Transverse colon (tissue), 4 donors: Measurements from ENCODE around the gene CYP3A7. TPM values are rescaled to one million over a fixed set of nuclear protein-coding genes. Genes with fewer than 3 reads are reported as not detected.
A peak's percentile ranks its signal among the peaks of the same experiment; 100 is the strongest.
"Not testable (repeated sequence)": the region's sequence is repeated elsewhere in the genome, so short reads cannot be mapped to it uniquely, and the experiment has no call there.

ENCODE experiments used
- DNase-seq: peaks from one replicate; pipeline ENCODE4 v3.0.0-alpha.2; 2019
- H3K27ac ChIP-seq, 4 donors: fragments of 200-600 bp; sonication (generic); 2 replicates each; pipeline ENCODE4 v1.5.1; 2016 to 2018; ENCODE audit warnings: inconsistent platforms in 4 of 4
- H3K27me3 ChIP-seq: fragments of 200-600 bp; sonication (generic); 2 replicates; pipeline ENCODE4 v1.5.1; 2017; ENCODE audit warnings: inconsistent platforms
- H3K36me3 ChIP-seq, 4 donors: fragments of 200-600 bp; sonication (generic); 2 replicates each; pipeline ENCODE4 v1.5.1; 2017 to 2019; ENCODE audit warnings: inconsistent platforms in 4 of 4
- H3K4me1 ChIP-seq, 4 donors: fragments of 200-600 bp; sonication (generic); 2 replicates each; pipeline ENCODE4 v1.5.1; 2017 to 2020; ENCODE audit warnings: inconsistent platforms in 4 of 4
- H3K4me3 ChIP-seq, 4 donors: fragments of 200-600 bp; sonication (generic); 1 replicate in 1 of 4; 2 replicates in 3 of 4; pipeline versions ENCODE4 v1.5.1 to v1.6.1; 2017 to 2019; ENCODE audit warnings: inconsistent platforms in 4 of 4
- H3K9me3 ChIP-seq, 2 donors: fragments of 200-600 bp; sonication (generic); 2 replicates each; pipeline ENCODE4 v1.5.1; 2017 to 2019; ENCODE audit warnings: inconsistent platforms in 2 of 2
- EP300 ChIP-seq: sonication (generic); formaldehyde crosslinking; IDR thresholded peaks from one replicate; pipeline ENCODE4 v1.6.1; 2017; ENCODE audit warnings: antibody characterized with exemption, low read depth
- POLR2A ChIP-seq: fragments of 450-650 bp; IDR thresholded peaks from one replicate; pipeline ENCODE4 v1.6.1; 2016; ENCODE audit warnings: antibody characterized with exemption, mild to moderate bottlenecking, moderate library complexity
- POLR2AphosphoS5 ChIP-seq, 3 donors: sonication (generic); formaldehyde crosslinking; IDR thresholded peaks; one replicate each; pipeline ENCODE4 v1.6.1; 2016; ENCODE audit warnings: antibody characterized with exemption in 3 of 3
- WGBS, 2 donors: methylation state at CpG; one replicate each; pipeline ENCODE4 v1.1.5; 2018; ENCODE audit warnings: low coverage in 1 of 2; 5-methylcytosine and 5-hydroxymethylcytosine counted together
- in situ Hi-C, 4 donors: fragments of 200-750 bp; cut with MboI; loops; one replicate each; pipeline versions ENCODE4 v1.15.0 to v1.15.1; 2017; ENCODE audit warnings: low sequenced_read_pairs in 3 of 4, low pct_ligation_motif_present in 1 of 4, low pct_unique_long_range_greater_than_20kb in 1 of 4
- intact Hi-C: fragments of 100-400 bp; cut with DNase I; formaldehyde crosslinking; loops from one replicate; pipeline ENCODE4 v1.15.1; 2023; ENCODE audit warnings: low total_unique reads
- total RNA-seq, 4 donors: library from RNA; depleted of rRNA; stranded (reverse); fragments of >200 nt; gene quantifications; one replicate each; pipeline ENCODE4 v1.1.0, GENCODE V29; 2016
- TF ChIP-seq, protein P1 (sequence below), 5 experiments: fragments of 200-600 bp in 3 of 5; fragments of 450-650 bp in 2 of 5; sonication (generic) in 3 of 5; IDR thresholded peaks; 1 replicate in 2 of 5; 2 replicates in 3 of 5; pipeline ENCODE4 v1.5.1; 2016 to 2017; ENCODE audit warnings: antibody characterized with exemption in 5 of 5, inconsistent platforms in 3 of 5, mild to moderate bottlenecking in 2 of 5, moderate library complexity in 1 of 5

Gene CYP3A7
- total RNA-seq, 4 donors from 2014 or later = 0.95 to 3.0 (median 0.96) TPM; not detected in 1

DNA sequence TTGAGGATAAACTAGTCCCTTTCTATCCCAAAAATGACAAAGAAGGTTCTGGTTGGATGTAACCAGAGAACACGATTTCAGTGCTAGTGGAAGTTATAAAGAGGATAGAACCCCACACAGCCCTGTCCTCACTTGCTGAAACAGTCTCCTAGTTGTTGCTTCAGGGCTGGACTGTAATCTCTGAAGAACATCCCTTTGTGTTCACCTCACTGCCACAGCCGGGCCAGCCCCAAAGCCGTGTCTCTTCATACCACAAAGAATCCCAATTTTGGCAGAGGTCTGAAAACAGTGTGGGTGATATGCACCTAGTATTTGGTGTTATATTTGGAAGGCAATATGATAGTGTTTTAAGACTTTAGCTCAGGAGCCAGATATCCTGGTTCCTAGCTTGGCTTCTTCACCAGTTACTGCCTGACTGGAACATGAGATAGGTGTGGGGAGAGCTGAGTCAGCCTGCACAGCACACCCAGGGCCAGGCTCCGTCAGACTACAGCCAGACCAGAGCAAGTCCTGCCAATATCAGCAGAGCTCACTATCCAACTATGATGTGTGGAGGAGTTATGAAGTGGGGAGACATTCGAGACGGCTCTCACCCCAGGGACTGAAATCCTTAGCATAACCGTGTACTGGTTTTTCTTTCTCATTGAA, 27.8 kb upstream of the CYP3A7 start:
- in situ Hi-C loops = no loop called here
- H3K27me3 ChIP-seq = no peaks in the 10 kb centered on the region
- 76 to 82% methylated on average over 2 to 7 of the region's 7 CpGs for WGBS, 2 donors
- H3K4me1 ChIP-seq = no peaks in the 10 kb centered on the region
- H3K36me3 ChIP-seq = no peaks in the 10 kb centered on the region
- no peak for DNase-seq
- intact Hi-C loops = no loop called here
- no peak overlapping the region for H3K4me3 ChIP-seq
- TF ChIP-seq EP300 = no peak
- no peak for TF ChIP-seq POLR2A
- TF ChIP-seq POLR2AphosphoS5 (IDR thresholded peaks at IDR 0.05) = no peak
- TF ChIP-seq, protein P1, sequence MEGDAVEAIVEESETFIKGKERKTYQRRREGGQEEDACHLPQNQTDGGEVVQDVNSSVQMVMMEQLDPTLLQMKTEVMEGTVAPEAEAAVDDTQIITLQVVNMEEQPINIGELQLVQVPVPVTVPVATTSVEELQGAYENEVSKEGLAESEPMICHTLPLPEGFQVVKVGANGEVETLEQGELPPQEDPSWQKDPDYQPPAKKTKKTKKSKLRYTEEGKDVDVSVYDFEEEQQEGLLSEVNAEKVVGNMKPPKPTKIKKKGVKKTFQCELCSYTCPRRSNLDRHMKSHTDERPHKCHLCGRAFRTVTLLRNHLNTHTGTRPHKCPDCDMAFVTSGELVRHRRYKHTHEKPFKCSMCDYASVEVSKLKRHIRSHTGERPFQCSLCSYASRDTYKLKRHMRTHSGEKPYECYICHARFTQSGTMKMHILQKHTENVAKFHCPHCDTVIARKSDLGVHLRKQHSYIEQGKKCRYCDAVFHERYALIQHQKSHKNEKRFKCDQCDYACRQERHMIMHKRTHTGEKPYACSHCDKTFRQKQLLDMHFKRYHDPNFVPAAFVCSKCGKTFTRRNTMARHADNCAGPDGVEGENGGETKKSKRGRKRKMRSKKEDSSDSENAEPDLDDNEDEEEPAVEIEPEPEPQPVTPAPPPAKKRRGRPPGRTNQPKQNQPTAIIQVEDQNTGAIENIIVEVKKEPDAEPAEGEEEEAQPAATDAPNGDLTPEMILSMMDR (IDR thresholded peaks at IDR 0.05) = no peak
- no peak overlapping the region for H3K27ac ChIP-seq
- H3K9me3 ChIP-seq = no peaks in the 10 kb centered on the region

DNA sequence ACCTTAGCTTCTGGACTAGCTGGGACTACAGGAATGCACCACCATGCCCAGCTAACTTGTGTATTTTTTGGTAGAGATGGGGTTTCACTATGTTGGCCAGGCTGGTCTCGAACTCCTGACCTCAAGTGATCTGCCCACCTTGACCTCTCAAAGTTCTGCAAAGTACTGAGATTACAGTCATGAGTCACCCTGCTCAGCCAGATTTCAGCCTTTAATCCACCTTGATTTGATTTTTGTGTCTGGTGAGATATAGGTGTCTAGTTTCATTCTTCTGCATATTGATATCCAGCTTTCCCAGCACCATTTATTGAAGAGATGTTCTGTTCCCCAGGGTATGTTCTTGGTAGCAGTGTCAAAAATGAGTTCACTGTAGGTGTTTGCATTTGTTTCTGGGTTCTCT, 20.1 kb upstream of the CYP3A7 start:
- no peak for TF ChIP-seq EP300
- TF ChIP-seq, protein P1 (IDR thresholded peaks at IDR 0.05) = no peak
- H3K9me3 ChIP-seq = no peaks in the 10 kb centered on the region
- no peak for DNase-seq
- no peak overlapping the region for H3K4me3 ChIP-seq
- H3K4me1 ChIP-seq = peaks cover 4 to 23% (median 10%) of the 10 kb centered on the region in 4 donors
- H3K36me3 ChIP-seq = no peaks in the 10 kb centered on the region
- H3K27me3 ChIP-seq = no peaks in the 10 kb centered on the region
- in situ Hi-C loops (no loop called here), intact Hi-C loops (no loop called here)
- no peak overlapping the region for H3K27ac ChIP-seq
- WGBS, 2 donors = 95% methylated on average over 1 of the region's 1 CpG; no CpG with 5 or more reads in 1 of the 2 donors

DNA sequence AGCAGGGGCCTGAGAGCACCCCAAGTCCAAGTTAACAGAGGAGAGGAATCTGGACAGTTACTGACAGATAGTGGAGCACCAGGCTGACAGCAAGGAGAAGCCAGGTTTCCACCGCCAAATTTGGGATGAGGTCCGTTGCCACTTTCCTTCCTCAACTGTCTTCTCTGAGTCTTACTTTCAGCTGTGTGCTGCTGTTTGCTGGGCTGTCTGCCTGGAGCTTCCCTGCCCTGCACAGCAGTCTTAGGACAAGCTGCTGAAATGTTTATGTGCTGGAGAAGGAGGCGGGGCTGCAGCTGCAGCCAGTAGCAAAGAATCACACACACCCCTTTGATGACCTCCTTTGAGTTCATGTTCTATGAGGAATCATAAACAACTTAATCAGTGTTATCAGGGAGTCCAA, 17.4 kb upstream of the CYP3A7 start:
- no peak overlapping the region for H3K4me3 ChIP-seq
- TF ChIP-seq, protein P1 (IDR thresholded peaks at IDR 0.05) = no peak
- TF ChIP-seq POLR2AphosphoS5 (IDR thresholded peaks at IDR 0.05) = peak; percentile 57 to 91 (median 91)
- no peak for TF ChIP-seq EP300
- peak; percentile 91 for TF ChIP-seq POLR2A
- no peaks in the 10 kb centered on the region for H3K36me3 ChIP-seq
- WGBS, 2 donors = 33% methylated on average over 3 of the region's 3 CpGs; no CpG with 5 or more reads in 1 of the 2 donors
- no peaks in the 10 kb centered on the region for H3K27me3 ChIP-seq
- in situ Hi-C loops (no loop called here), intact Hi-C loops (no loop called here)
- H3K9me3 ChIP-seq = no peaks in the 10 kb centered on the region
- H3K27ac ChIP-seq = peak overlapping the region; percentile 64 to 84 (median 79)
- H3K4me1 ChIP-seq = peaks cover 4 to 23% (median 10%) of the 10 kb centered on the region in 4 donors
- peak; percentile 78 for DNase-seq

DNA sequence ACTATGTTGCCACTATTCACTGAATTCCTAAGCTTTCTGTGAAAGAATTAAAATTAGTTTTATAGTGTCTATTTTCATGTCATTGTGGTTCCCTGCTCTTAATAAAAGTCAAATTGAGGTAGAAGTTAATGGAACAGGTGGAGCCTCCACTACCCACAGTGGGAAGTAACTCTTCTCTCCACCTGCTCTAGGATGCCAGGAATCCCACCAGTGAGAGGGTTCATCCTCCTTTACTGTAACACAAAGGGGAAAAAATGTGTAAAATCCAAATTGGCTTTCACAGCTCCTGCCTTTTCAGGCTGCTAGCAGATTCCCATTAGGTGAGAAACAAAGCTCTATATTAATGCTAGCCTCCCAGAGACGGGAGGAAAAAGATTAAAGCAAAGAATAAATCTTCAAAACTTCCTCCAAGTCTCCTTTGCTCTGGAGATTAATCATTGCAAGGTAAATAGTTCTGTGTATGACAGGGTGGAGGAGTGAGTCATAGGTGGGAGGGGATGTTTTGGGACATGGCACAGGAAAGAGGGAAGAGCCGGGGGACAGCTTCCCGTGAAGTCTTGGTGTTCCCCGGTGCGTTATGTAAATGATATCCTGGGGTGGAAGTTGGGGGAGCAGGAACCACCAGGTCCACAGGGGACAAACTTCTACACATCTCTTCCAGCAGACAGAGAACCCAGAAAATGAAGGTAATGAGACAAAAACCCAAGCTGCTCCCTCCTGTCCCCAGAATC, 16.5 kb upstream of the CYP3A7 start:
- Histone ChIP-seq H3K27ac (peak overlapping the region; percentile 64 to 84 (median 79)), H3K4me1 (peaks cover 4 to 23% (median 10%) of the 10 kb centered on the region in 4 donors), H3K4me3 (peak overlapping the region in 1 of 4 donors; percentile 25)
- H3K9me3 ChIP-seq, H3K36me3 ChIP-seq, intact Hi-C loops, H3K27me3 ChIP-seq, in situ Hi-C loops: not testable (repeated sequence)
- peak; percentile 29 for DNase-seq
- 21% methylated on average over 5 of the region's 5 CpGs; no CpG with 5 or more reads in 1 of the 2 donors for WGBS, 2 donors
